Adipocyte (in vitro differentiated cells): Measurements from ENCODE around the gene BUD31.
"Not testable (repeated sequence)": the region's sequence is repeated elsewhere in the genome, so short reads cannot be mapped to it uniquely, and the experiment has no call there.

Experiments used
- DNase-seq: peaks from one replicate; pipeline ENCODE4 v3.0.0-alpha.2; 2015; ENCODE audit warnings: low read depth
- H3K27me3 ChIP-seq: replicated peaks from 2 replicates; pipeline ENCODE4 v1.7.0; 2013; ENCODE audit warnings: mild to moderate bottlenecking, low read length, moderate library complexity; ENCODE audit not compliant: control insufficient read depth, insufficient read depth
- H3K36me3 ChIP-seq: 2 replicates; pipeline ENCODE4 v1.7.0; 2013; ENCODE audit warnings: low read length, mild to moderate bottlenecking, moderate library complexity; ENCODE audit not compliant: control insufficient read depth, insufficient read depth, severe bottlenecking
- H3K4me1 ChIP-seq: 2 replicates; pipeline ENCODE4 v1.7.0; 2013; ENCODE audit warnings: mild to moderate bottlenecking, low read length, moderate library complexity; ENCODE audit not compliant: control insufficient read depth, insufficient read depth
- H3K4me3 ChIP-seq: 2 replicates; pipeline ENCODE4 v1.7.0; 2013; ENCODE audit warnings: mild to moderate bottlenecking, low read length, moderate library complexity
- H3K9ac ChIP-seq: 2 replicates; pipeline ENCODE4 v1.7.0; 2013; ENCODE audit warnings: mild to moderate bottlenecking, low read length, moderate library complexity
- H3K9me3 ChIP-seq: 2 replicates; pipeline ENCODE4 v1.7.0; 2013; ENCODE audit warnings: mild to moderate bottlenecking, low read length, moderate library complexity; ENCODE audit not compliant: control insufficient read depth

BUD31 gene

DNA sequence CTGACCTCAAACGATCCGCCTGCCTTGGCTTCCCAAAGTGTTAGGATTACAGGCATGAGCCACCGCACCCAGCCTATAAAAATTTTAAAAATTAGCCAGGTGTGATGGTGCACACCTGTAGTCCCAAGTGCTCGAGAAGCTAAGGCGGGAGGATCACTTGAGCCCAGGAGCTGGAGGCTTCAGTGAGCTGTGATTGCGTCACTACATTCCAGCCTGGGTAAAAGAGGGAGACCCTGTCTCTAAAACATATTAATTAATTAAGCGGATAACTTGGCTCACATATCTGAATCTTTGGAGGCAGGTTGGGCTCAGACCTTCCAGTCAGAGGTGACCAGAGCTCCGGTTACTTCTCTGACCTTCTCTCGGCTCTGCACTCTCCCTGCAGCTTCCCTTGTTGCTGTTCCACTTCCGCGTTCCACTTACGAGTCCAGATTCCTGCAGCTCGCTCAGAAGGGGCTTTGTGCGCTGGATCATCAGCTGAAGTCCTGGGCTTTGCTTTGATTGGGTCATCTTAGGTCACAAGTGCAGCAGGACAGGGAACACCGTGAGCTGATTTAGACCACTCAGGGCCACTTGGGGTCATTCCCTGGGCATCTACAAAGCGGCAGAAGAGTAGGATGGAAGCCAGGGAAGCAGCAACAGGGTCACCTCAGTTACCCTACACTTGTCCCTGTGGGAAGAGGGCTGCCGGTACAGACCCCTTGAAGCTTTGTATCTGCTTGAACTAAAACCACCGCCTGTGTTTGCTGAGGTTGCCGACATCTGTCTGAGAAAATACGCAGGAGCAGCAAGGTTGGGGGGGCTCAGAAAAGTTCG is 36.3 kb upstream of the BUD31 start:
- no peak overlapping the region for H3K4me3 ChIP-seq
- H3K4me1 ChIP-seq = peaks cover 14% of the 10 kb centered on the region
- no peaks in the 10 kb centered on the region for H3K27me3 ChIP-seq
- DNase-seq = peak; percentile 45
- no peak overlapping the region for H3K9ac ChIP-seq
- H3K36me3 ChIP-seq = peaks cover 5% of the 10 kb centered on the region
- H3K9me3 ChIP-seq = no peaks in the 10 kb centered on the region

DNA sequence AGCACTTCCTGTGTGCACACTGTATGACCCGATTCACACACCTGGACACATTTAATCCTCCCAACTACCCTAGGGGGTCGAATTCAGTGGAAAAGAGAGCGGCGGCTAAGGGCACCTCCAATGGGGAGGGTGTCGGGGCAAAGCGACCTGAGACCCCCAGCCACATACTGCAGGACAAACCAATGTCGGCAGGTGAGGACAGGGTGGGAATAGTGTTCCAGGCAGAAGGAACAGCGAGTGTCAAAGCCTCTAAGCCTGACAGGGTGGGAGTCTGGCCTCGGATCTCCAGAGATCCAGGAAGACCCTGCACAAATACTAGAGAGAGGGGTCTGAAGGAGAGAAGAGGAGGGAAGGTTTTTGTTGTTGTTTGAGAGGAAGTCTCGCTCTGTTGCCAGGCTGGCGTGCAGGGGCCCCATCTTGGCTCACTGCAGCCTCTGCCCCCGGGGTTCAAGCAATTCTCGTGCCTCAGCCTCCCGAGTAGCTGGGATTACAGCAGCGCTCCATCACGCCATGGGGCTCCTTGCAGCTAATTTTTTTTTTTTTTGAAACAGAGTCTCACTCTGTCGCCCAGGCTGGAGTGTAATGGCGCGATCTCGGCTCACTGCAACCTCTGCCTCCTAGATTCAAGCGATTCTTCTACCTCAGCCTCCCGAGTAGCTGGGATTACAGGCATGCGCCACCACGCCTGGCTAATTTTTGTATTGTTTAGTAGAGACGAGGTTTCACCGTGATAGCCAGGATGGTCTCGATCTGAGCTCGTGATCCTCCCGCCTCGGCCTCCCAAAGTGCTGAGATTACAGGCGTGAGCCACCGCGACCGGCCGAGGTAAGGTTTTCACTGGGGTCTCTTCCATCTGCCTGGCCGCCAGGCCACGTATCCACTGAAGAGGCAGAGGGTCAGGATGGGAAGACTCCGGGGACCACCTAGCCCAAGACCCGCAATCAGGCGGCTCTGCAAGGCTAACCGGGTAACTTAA is 35.4 kb upstream of the BUD31 start:
- H3K27me3 ChIP-seq = no peaks in the 10 kb centered on the region
- peak overlapping the region; percentile 85 for H3K4me3 ChIP-seq
- peaks cover 14% of the 10 kb centered on the region for H3K36me3 ChIP-seq
- peak overlapping the region; percentile 87 for H3K9ac ChIP-seq
- DNase-seq = no peak
- peaks cover 14% of the 10 kb centered on the region for H3K4me1 ChIP-seq
- no peaks in the 10 kb centered on the region for H3K9me3 ChIP-seq

DNA sequence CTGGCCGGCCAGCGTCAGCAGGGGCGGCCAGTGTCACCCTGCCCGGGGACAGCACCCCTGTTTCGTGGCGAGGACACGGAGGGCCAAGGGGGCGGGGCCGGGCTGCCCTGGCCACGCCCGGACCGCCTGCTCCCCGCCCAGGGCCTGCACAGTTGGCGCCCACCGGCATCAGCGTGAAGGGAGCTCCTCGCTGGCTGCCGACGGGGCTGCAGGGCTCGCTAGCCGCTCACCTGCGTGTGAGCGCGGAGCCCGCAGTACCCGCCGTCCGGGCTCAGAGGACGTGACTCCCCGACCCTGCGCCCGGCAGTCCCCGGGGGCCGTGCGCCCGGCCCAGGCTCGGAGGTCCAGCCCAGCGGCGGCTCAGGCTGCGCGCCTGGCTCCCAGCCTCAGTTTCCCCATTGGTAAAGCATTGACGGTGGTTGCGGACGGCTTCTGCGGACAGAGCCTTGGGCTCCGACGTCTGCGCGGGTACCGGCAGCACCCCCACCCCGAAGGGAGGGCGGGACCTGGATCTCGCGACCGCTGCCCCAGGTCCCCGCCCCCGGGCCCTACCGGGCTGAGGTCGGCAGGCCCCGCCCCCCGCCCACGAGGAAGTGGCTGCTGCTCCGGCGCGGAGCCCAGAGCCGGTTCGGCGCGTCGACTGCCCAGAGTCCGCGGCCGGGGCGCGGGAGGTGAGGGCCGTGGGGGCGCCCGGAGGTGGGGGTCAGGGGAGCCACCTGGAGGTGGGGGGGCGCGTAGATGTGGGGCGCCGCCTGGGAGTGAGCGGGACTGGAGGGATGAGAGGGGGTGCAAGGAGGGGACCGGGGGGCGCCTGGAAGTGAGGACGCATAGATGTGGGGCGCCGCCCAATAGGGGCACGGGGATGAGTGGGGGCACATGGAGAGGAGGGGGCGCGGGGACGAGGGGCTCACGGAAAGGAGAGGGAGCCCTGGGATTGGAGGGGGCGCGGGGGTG is 34.4 kb upstream of the BUD31 start, which contains the start of gene ARPC1B:
Gene ARPC1B (plus strand): TSS at position 620 of the 954 bp plus-strand sequence. CDS start 10,985 bp downstream, outside the sequence.
- peak within 1 kb of the TSS; percentile 87 for H3K9ac ChIP-seq
- H3K27me3 ChIP-seq = no peaks in the 10 kb centered on the region
- no peaks in the 10 kb centered on the region for H3K9me3 ChIP-seq
- H3K4me1 ChIP-seq = peaks cover 20% of the 10 kb centered on the region
- H3K4me3 ChIP-seq = peak within 1 kb of the TSS; percentile 85
- H3K36me3 ChIP-seq = peaks cover 11% of the 10 kb centered on the region
- DNase-seq = peak; percentile 80

GRCh38 chr7:99375070-99375807 is 33.5 kb upstream of the BUD31 start:
- Histone ChIP-seq H3K9ac (peak overlapping the region; percentile 87), H3K9me3 (no peaks in the 10 kb centered on the region), H3K4me1 (peaks cover 28% of the 10 kb centered on the region), H3K27me3 (no peaks in the 10 kb centered on the region), H3K4me3 (peak overlapping the region; percentile 85), H3K36me3 (peaks cover 11% of the 10 kb centered on the region)
- peak; percentile 84 for DNase-seq

- Histone ChIP-seq H3K9ac (peak overlapping the region; percentile 90), H3K4me3 (peak overlapping the region; percentile 67), H3K36me3 (peaks cover 11% of the 10 kb centered on the region), H3K4me1 (peaks cover 34% of the 10 kb centered on the region), H3K9me3 (no peaks in the 10 kb centered on the region), H3K27me3 (no peaks in the 10 kb centered on the region)
- peak; percentile 96 for DNase-seq
Observed at GRCh38 chr7:99379043-99379577, 29.7 kb upstream of the BUD31 start.

GRCh38 chr7:99379693-99380031 is 29.1 kb upstream of the BUD31 start:
- Histone ChIP-seq H3K9ac (peak overlapping the region; percentile 90), H3K4me1 (peaks cover 34% of the 10 kb centered on the region)

DNA sequence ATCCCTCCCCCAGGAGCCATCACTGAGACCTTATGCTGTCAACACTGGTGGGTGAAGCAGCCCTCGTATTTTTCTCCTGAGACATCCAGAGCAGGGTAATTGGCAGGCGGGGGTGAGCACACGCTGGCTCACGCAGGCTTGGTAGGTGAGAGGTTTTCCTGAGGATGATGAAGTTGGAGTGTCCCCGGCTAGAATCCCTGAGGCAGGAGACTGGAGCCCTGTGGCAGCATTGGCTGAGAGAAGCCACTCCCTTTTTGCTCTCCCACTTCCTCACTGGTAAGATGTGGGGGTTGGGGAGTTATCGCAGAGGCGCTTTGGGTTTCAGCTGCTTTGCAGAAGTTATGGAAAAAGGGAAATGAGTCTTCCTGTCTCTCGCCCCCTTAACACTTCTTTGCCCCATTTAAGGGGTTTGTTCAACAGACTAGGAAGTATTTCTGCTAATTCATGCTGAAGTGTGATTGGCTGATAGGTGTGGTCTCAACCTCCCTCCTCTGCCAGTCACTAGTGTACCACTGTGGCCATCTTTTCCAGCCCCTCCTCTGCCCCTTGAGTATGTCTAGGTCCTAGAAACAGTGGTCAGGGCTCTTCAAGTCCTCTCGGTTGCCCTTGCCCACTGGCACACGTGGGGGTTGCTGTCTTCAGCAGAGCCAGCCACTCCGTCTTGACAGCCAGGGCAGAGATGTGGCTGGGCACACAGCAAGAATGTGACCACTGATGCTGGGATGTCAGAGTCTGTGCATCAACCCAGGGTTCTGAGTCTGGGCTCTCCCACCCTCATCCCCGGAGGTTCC is 28.5 kb upstream of the BUD31 start:
- Histone ChIP-seq H3K4me3 (peak overlapping the region; percentile 67), H3K27me3 (no peaks in the 10 kb centered on the region), H3K9ac (peak overlapping the region; percentile 90), H3K4me1 (peaks cover 34% of the 10 kb centered on the region), H3K9me3 (no peaks in the 10 kb centered on the region), H3K36me3 (peaks cover 11% of the 10 kb centered on the region)
- DNase-seq = peak; percentile 40

More at GRCh38 chr7:99379693-99380031, 29.1 kb upstream of the BUD31 start:
- H3K27me3 ChIP-seq, H3K9me3 ChIP-seq, DNase-seq: not testable (repeated sequence)
- Histone ChIP-seq H3K36me3 (peaks cover 11% of the 10 kb centered on the region), H3K4me3 (peak overlapping the region; percentile 67)

DNA sequence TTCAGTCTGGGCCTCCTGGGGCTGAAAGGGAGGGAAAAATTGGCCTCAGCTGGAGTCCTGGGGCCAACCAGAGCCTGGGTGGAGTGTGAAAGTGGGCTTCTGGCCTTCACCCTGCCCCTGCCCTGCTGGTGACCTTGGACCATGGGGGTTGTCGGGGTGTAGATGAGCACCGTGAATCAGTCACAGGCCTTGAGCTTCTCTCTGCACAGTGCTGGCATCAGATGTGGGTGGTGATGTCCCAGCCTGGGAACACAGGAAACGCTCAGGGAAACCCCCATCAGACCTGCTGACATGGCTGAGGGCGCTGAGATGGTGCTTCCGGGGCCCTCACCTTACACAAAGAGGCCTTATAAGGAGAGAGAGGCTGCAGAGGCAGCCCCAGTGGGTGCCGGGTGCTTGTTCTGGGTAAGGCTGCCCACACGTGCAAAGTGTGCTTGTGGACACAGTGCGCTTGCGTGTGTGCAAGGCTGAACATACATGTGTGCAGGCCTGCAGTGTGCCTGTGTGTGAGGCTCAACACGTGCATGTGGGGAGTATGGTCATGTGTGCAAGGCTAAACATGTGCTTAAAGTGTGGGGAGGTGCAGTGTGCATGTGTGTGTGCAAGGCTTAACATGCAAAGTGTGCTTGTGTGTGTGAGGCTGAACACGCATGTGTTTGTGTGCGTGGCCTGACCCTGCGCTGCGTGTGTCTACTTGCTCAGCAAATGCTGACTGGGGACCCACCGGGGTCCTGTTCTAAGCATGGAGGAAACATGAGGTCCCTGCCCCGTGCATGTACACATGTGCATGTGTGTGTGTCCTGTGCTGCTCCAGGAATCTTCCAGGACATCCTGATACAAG is 27.7 kb upstream of the BUD31 start:
- peak overlapping the region; percentile 90 for H3K9ac ChIP-seq
- peaks cover 31% of the 10 kb centered on the region for H3K4me1 ChIP-seq
- no peaks in the 10 kb centered on the region for H3K27me3 ChIP-seq
- H3K9me3 ChIP-seq = no peaks in the 10 kb centered on the region
- H3K36me3 ChIP-seq = peaks cover 16% of the 10 kb centered on the region
- peak overlapping the region; percentile 67 for H3K4me3 ChIP-seq
- DNase-seq = no peak

DNA sequence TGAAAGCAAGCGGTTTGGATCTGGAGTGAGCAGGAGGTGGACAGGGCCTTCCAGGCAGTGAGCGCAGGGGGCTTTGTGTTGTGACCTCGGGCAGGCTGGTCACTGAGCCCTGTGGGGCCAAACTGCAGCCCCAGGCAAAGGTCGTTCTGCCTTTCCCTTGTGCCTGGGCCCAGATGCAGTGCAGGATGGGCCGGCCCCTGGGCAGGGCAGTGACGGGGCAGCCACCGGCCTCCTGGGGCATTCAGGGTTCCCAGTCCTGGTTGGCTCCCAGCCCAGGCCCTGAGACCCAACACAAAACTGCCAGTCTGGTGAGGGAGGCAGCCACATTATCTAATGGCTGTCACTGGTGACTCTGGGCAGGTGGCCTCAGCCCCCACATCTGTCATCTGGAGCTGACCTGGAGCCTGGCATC is 27.1 kb upstream of the BUD31 start:
- no peaks in the 10 kb centered on the region for H3K27me3 ChIP-seq
- DNase-seq = no peak
- H3K9me3 ChIP-seq = no peaks in the 10 kb centered on the region
- H3K4me1 ChIP-seq = peaks cover 31% of the 10 kb centered on the region
- no peak overlapping the region for H3K9ac ChIP-seq
- H3K4me3 ChIP-seq = no peak overlapping the region
- peaks cover 19% of the 10 kb centered on the region for H3K36me3 ChIP-seq
